Mesodermal cell (in vitro differentiated cells): Measurements from ENCODE around the gene AKR1E2.

Experiments used
- H3K27ac ChIP-seq: 2 replicates; pipeline ENCODE4 v1.7.0; 2013; ENCODE audit warnings: mild to moderate bottlenecking, low read depth, low read length, moderate library complexity; ENCODE audit not compliant: severe bottlenecking
- H3K36me3 ChIP-seq: 2 replicates; pipeline ENCODE4 v1.7.1; 2013; ENCODE audit warnings: mild to moderate bottlenecking, low read length, moderate library complexity; ENCODE audit not compliant: control insufficient read depth, insufficient read depth
- H3K4me1 ChIP-seq: one replicate; pipeline ENCODE4 v1.7.1; 2013; ENCODE audit warnings: mild to moderate bottlenecking, low read length; ENCODE audit not compliant: insufficient read depth, control insufficient read depth, poor library complexity, severe bottlenecking
- H3K4me3 ChIP-seq: 2 replicates; pipeline ENCODE4 v1.7.0; 2013; ENCODE audit warnings: low read length, control low read depth, mild to moderate bottlenecking; ENCODE audit not compliant: insufficient read depth, poor library complexity, severe bottlenecking; ENCODE audit errors: extremely low read depth
- H3K9me3 ChIP-seq: 2 replicates; pipeline ENCODE4 v1.7.1; 2013; ENCODE audit warnings: mild to moderate bottlenecking, low read length, moderate library complexity; ENCODE audit not compliant: control insufficient read depth
- WGBS, 2 experiments: methylation state at CpG; one replicate each; pipeline ENCODE4 v1.1.5; 2013; ENCODE audit warnings: missing lambda C conversion rate in 2 of 2; ENCODE audit not compliant: insufficient coverage in 2 of 2; 5-methylcytosine and 5-hydroxymethylcytosine counted together

AKR1E2 gene

GRCh38 chr10:4892681-4893080, 66.7 kb downstream of the AKR1E2 start:
- H3K4me1 ChIP-seq = no peaks in the 10 kb centered on the region
- 83 to 100% methylated on average over 1 of the region's 2 CpGs for WGBS, 2 experiments
- no peaks in the 10 kb centered on the region for H3K36me3 ChIP-seq
- no peak overlapping the region for H3K4me3 ChIP-seq
- no peaks in the 10 kb centered on the region for H3K9me3 ChIP-seq
- no peak overlapping the region for H3K27ac ChIP-seq

GRCh38 chr10:4894335-4894734, 68.3 kb downstream of the AKR1E2 start:
- Histone ChIP-seq H3K4me1 (no peaks in the 10 kb centered on the region), H3K27ac (no peak overlapping the region), H3K9me3 (no peaks in the 10 kb centered on the region), H3K4me3 (no peak overlapping the region), H3K36me3 (no peaks in the 10 kb centered on the region)
- WGBS, 2 experiments = 100% methylated on average over 1 to 2 of the region's 2 CpGs
